Neural cell (in vitro differentiated cells): ENCODE data around the gene GRIA2. TPM values are rescaled to one million over a fixed set of nuclear protein-coding genes. Genes with fewer than 3 reads are reported as not detected.

Source experiments
- H2AFZ ChIP-seq: fragments of 200-600, 300-800 bp; sonication (generic), shearing (Covaris generic); 2 replicates; pipeline ENCODE4 v1.6.0; 2014; ENCODE audit warnings: low read depth, mild to moderate bottlenecking, antibody characterized with exemption, low read length, moderate library complexity
- H3F3A ChIP-seq: fragments of 200-600 bp; shearing (Covaris generic); 2 replicates; pipeline ENCODE4 v1.6.1; 2016; ENCODE audit warnings: mild to moderate bottlenecking, moderate library complexity, mixed read lengths, antibody characterized with exemption, low read length; ENCODE audit not compliant: insufficient read depth, poor library complexity, severe bottlenecking
- H3K27ac ChIP-seq: fragments of 200-600, 300-800 bp; sonication (generic), shearing (Covaris generic); 2 replicates; pipeline ENCODE4 v1.5.1; 2014; ENCODE audit warnings: mild to moderate bottlenecking, low read length, moderate library complexity
- H3K27me3 ChIP-seq: fragments of 300-800, 200-600 bp; sonication (generic), shearing (Covaris generic); 2 replicates; pipeline ENCODE4 v1.6.0; 2014; ENCODE audit warnings: mild to moderate bottlenecking, low read depth, low read length, moderate library complexity; ENCODE audit not compliant: insufficient read depth
- H3K36me3 ChIP-seq: fragments of 300-800, 200-600 bp; sonication (generic), shearing (Covaris generic); 2 replicates; pipeline ENCODE4 v1.5.1; 2014; ENCODE audit warnings: mild to moderate bottlenecking, antibody characterized with exemption, low read length, moderate library complexity; ENCODE audit not compliant: insufficient read depth
- H3K4me2 ChIP-seq: fragments of 300-800, 200-600 bp; sonication (generic), shearing (Covaris generic); 2 replicates; pipeline ENCODE4 v1.6.0; 2014; ENCODE audit warnings: mild to moderate bottlenecking, low read length
- H3K4me3 ChIP-seq: fragments of 300-800, 200-600 bp; sonication (generic), shearing (Covaris generic); 2 replicates; pipeline ENCODE4 v1.5.1; 2014; ENCODE audit warnings: mild to moderate bottlenecking, low read length, moderate library complexity
- H3K79me2 ChIP-seq: fragments of 200-600 bp; shearing (Covaris generic); replicated peaks from 2 replicates; pipeline ENCODE4 v1.6.0; 2014; ENCODE audit warnings: mild to moderate bottlenecking, low read length, moderate library complexity; ENCODE audit not compliant: insufficient read depth
- H3K9ac ChIP-seq: fragments of 300-800, 200-600 bp; sonication (generic), shearing (Covaris generic); 2 replicates; pipeline ENCODE4 v1.6.1; 2016; ENCODE audit warnings: mild to moderate bottlenecking, low read length, mixed read lengths
- H3K9me2 ChIP-seq: fragments of 200-600 bp; shearing (Covaris generic); 2 replicates; pipeline ENCODE4 v1.6.1; 2016; ENCODE audit warnings: mild to moderate bottlenecking, low read length, mixed read lengths; ENCODE audit not compliant: insufficient read depth
- H3K9me3 ChIP-seq: fragments of 200-600, 300-800 bp; sonication (generic), shearing (Covaris generic); 2 replicates; pipeline ENCODE4 v1.6.1; 2016; ENCODE audit warnings: mild to moderate bottlenecking, mixed run types, low read length, moderate library complexity, mixed read lengths
- H4K20me1 ChIP-seq: fragments of 200-600 bp; shearing (Covaris generic); 2 replicates; pipeline ENCODE4 v1.6.1; 2016; ENCODE audit warnings: mild to moderate bottlenecking, mixed run types; ENCODE audit not compliant: insufficient read depth
- CTCF ChIP-seq: fragments of 450-650 bp; IDR thresholded peaks from 2 replicates; pipeline ENCODE4 v1.5.1; 2014; ENCODE audit warnings: antibody characterized with exemption, mild to moderate bottlenecking, moderate library complexity; ENCODE audit not compliant: poor library complexity, severe bottlenecking
- EP300 ChIP-seq: fragments of 450-650 bp; conservative IDR thresholded peaks from 2 replicates; pipeline ENCODE4 v1.6.1; 2014; ENCODE audit warnings: antibody characterized with exemption, mild to moderate bottlenecking, moderate library complexity; ENCODE audit not compliant: poor library complexity, severe bottlenecking
- EZH2 ChIP-seq: fragments of 200-600, 300-800 bp; shearing (Covaris generic), sonication (generic); IDR thresholded peaks from 2 replicates; pipeline ENCODE4 v1.6.1; 2014; ENCODE audit warnings: antibody characterized with exemption, low read length, borderline replicate concordance, mild to moderate bottlenecking; ENCODE audit not compliant: insufficient read depth, poor library complexity, severe bottlenecking
- MXI1 ChIP-seq: fragments of 450-650 bp; conservative IDR thresholded peaks from 2 replicates; pipeline ENCODE4 v1.6.1; 2014; ENCODE audit warnings: antibody characterized with exemption, mild to moderate bottlenecking; ENCODE audit not compliant: poor library complexity, severe bottlenecking
- POLR2AphosphoS5 ChIP-seq: IDR thresholded peaks from 2 replicates; pipeline ENCODE4 v1.6.1; 2012
- RAD21 ChIP-seq: fragments of 450-650 bp; conservative IDR thresholded peaks from 2 replicates; pipeline ENCODE4 v1.6.1; 2014; ENCODE audit warnings: antibody characterized with exemption, mild to moderate bottlenecking, moderate library complexity
- REST ChIP-seq: IDR thresholded peaks from 2 replicates; pipeline ENCODE4 v1.6.1; 2012; ENCODE audit warnings: borderline replicate concordance
- SMC3 ChIP-seq: fragments of 450-650 bp; conservative IDR thresholded peaks from 2 replicates; pipeline ENCODE4 v1.6.1; 2014; ENCODE audit warnings: antibody characterized with exemption, mild to moderate bottlenecking, moderate library complexity; ENCODE audit not compliant: poor library complexity
- TAF1 ChIP-seq: IDR thresholded peaks from 2 replicates; pipeline ENCODE4 v1.6.1; 2012; ENCODE audit warnings: low read depth
- polyA plus RNA-seq: library from polyadenylated mRNA; depleted of rRNA; stranded (reverse); fragments of >200 nt; gene quantifications from 2 replicates; pipeline ENCODE4 v1.2.3, GENCODE V29; 2014

The GRIA2 gene
- polyA plus RNA-seq, 1 donor from 2014 or later = 823 TPM

- Histone ChIP-seq H3K4me3 (no peak overlapping the region), H3K27me3 (no peaks in the 10 kb centered on the region), H3K4me2 (no peak overlapping the region), H3K79me2 (peaks cover 30% of the 10 kb centered on the region), H3K27ac (no peak overlapping the region), H3K9ac (no peak overlapping the region), H4K20me1 (peaks cover 12% of the 10 kb centered on the region), H2AFZ (no peak overlapping the region), H3K9me3 (no peaks in the 10 kb centered on the region), H3K36me3 (no peaks in the 10 kb centered on the region), H3K9me2 (no peaks in the 10 kb centered on the region), H3F3A (no peaks in the 10 kb centered on the region)
- TF ChIP-seq POLR2AphosphoS5 (no peak), EP300 (no peak), REST (no peak), CTCF (no peak), RAD21 (no peak), SMC3 (no peak), EZH2 (no peak), TAF1 (no peak), MXI1 (no peak)
Observed at GRCh38 chr4:157287445-157287844, 66.9 kb downstream of the GRIA2 start.

- Histone ChIP-seq H3K27me3 (no peaks in the 10 kb centered on the region), H3F3A (no peaks in the 10 kb centered on the region), H2AFZ (no peak overlapping the region), H3K9me3 (no peaks in the 10 kb centered on the region), H4K20me1 (peaks cover 12% of the 10 kb centered on the region), H3K79me2 (peaks cover 30% of the 10 kb centered on the region), H3K27ac (no peak overlapping the region), H3K9ac (no peak overlapping the region), H3K4me3 (no peak overlapping the region), H3K4me2 (no peak overlapping the region), H3K9me2 (no peaks in the 10 kb centered on the region), H3K36me3 (no peaks in the 10 kb centered on the region)
- TF ChIP-seq EZH2 = no peak
- TF ChIP-seq EP300 = no peak
- TF ChIP-seq SMC3 = no peak
- no peak for TF ChIP-seq TAF1
- no peak for TF ChIP-seq POLR2AphosphoS5
- TF ChIP-seq MXI1 = no peak
- no peak for TF ChIP-seq REST
- TF ChIP-seq CTCF = no peak
- TF ChIP-seq RAD21 = no peak
Observed at GRCh38 chr4:157290622-157291021, 70.1 kb downstream of the GRIA2 start.
